Transverse colon (tissue), 4 donors: Measurements from ENCODE around the gene TXN2. TPM values are rescaled to one million over a fixed set of nuclear protein-coding genes. Genes with fewer than 3 reads are reported as not detected.

ENCODE experiments used
- DNase-seq: peaks from one replicate; pipeline ENCODE4 v3.0.0-alpha.2; 2019
- H3K27ac ChIP-seq, 4 donors: fragments of 200-600 bp; sonication (generic); 2 replicates each; pipeline ENCODE4 v1.5.1; 2016 to 2018; ENCODE audit warnings: inconsistent platforms in 4 of 4
- H3K27me3 ChIP-seq: fragments of 200-600 bp; sonication (generic); 2 replicates; pipeline ENCODE4 v1.5.1; 2017; ENCODE audit warnings: inconsistent platforms
- H3K36me3 ChIP-seq, 4 donors: fragments of 200-600 bp; sonication (generic); 2 replicates each; pipeline ENCODE4 v1.5.1; 2017 to 2019; ENCODE audit warnings: inconsistent platforms in 4 of 4
- H3K4me1 ChIP-seq, 4 donors: fragments of 200-600 bp; sonication (generic); 2 replicates each; pipeline ENCODE4 v1.5.1; 2017 to 2020; ENCODE audit warnings: inconsistent platforms in 4 of 4
- H3K4me3 ChIP-seq, 4 donors: fragments of 200-600 bp; sonication (generic); 1 replicate in 1 of 4; 2 replicates in 3 of 4; pipeline versions ENCODE4 v1.5.1 to v1.6.1; 2017 to 2019; ENCODE audit warnings: inconsistent platforms in 4 of 4
- H3K9me3 ChIP-seq, 2 donors: fragments of 200-600 bp; sonication (generic); 2 replicates each; pipeline ENCODE4 v1.5.1; 2017 to 2019; ENCODE audit warnings: inconsistent platforms in 2 of 2
- EP300 ChIP-seq: sonication (generic); formaldehyde crosslinking; IDR thresholded peaks from one replicate; pipeline ENCODE4 v1.6.1; 2017; ENCODE audit warnings: antibody characterized with exemption, low read depth
- POLR2A ChIP-seq: fragments of 450-650 bp; IDR thresholded peaks from one replicate; pipeline ENCODE4 v1.6.1; 2016; ENCODE audit warnings: antibody characterized with exemption, mild to moderate bottlenecking, moderate library complexity
- POLR2AphosphoS5 ChIP-seq, 3 donors: sonication (generic); formaldehyde crosslinking; IDR thresholded peaks; one replicate each; pipeline ENCODE4 v1.6.1; 2016; ENCODE audit warnings: antibody characterized with exemption in 3 of 3
- WGBS, 2 donors: methylation state at CpG; one replicate each; pipeline ENCODE4 v1.1.5; 2018; ENCODE audit warnings: low coverage in 1 of 2; 5-methylcytosine and 5-hydroxymethylcytosine counted together
- in situ Hi-C, 4 donors: fragments of 200-750 bp; cut with MboI; loops; one replicate each; pipeline versions ENCODE4 v1.15.0 to v1.15.1; 2017; ENCODE audit warnings: low sequenced_read_pairs in 3 of 4, low pct_ligation_motif_present in 1 of 4, low pct_unique_long_range_greater_than_20kb in 1 of 4
- intact Hi-C: fragments of 100-400 bp; cut with DNase I; formaldehyde crosslinking; loops from one replicate; pipeline ENCODE4 v1.15.1; 2023; ENCODE audit warnings: low total_unique reads
- total RNA-seq, 4 donors: library from RNA; depleted of rRNA; stranded (reverse); fragments of >200 nt; gene quantifications; one replicate each; pipeline ENCODE4 v1.1.0, GENCODE V29; 2016
- TF ChIP-seq, protein P1 (sequence below), 5 experiments: fragments of 200-600 bp in 3 of 5; fragments of 450-650 bp in 2 of 5; sonication (generic) in 3 of 5; IDR thresholded peaks; 1 replicate in 2 of 5; 2 replicates in 3 of 5; pipeline ENCODE4 v1.5.1; 2016 to 2017; ENCODE audit warnings: antibody characterized with exemption in 5 of 5, inconsistent platforms in 3 of 5, mild to moderate bottlenecking in 2 of 5, moderate library complexity in 1 of 5

Gene TXN2
- total RNA-seq, 4 donors from 2014 or later, result 68.5 to 317 (median 93.3) TPM

DNA sequence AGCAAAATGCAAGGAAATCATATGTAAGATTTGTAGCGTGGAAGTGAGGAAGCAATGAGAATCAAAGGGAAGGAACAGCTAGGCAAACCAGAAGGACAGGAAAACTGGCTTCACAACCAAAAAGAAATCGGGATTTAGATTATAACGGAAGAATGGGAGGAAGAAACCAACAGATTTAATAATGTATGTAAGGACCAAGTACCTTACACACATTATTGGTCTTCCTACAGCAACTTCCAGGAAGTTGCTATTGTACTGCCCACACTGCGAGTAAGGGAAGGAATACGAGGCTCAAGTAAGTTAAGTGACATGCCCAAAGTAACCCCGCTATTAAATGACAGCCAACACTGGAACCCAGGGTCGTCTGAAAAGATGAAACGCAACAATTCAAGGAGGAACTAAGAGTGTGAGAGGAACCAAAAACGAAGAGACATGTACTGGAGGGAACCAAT is 473 bp downstream of the TXN2 start:
- Histone ChIP-seq H3K4me1 (peaks cover 6 to 15% (median 10%) of the 10 kb centered on the region in 4 donors), H3K27me3 (no peaks in the 10 kb centered on the region), H3K4me3 (peak overlapping the region; percentile 60 to 80 (median 70)), H3K36me3 (peaks cover 0 to 17% (median 4%) of the 10 kb centered on the region in 4 donors), H3K9me3 (no peaks in the 10 kb centered on the region), H3K27ac (peak overlapping the region; percentile 99 to 100 (median 100))
- intact Hi-C loops (no loop called here), in situ Hi-C loops (loop anchor here in 2 of 4 donors (25.0 kb wide), 1 partner anchor 294 kb away; no protein-coding TSS in a partner anchor)
- DNase-seq, result no peak
- WGBS, 2 donors, result 0 to 9% methylated on average over 8 to 9 of the region's 9 CpGs
- TF ChIP-seq POLR2AphosphoS5 (IDR thresholded peaks at IDR 0.05), result no peak
- no peak for TF ChIP-seq POLR2A
- TF ChIP-seq, protein P1, sequence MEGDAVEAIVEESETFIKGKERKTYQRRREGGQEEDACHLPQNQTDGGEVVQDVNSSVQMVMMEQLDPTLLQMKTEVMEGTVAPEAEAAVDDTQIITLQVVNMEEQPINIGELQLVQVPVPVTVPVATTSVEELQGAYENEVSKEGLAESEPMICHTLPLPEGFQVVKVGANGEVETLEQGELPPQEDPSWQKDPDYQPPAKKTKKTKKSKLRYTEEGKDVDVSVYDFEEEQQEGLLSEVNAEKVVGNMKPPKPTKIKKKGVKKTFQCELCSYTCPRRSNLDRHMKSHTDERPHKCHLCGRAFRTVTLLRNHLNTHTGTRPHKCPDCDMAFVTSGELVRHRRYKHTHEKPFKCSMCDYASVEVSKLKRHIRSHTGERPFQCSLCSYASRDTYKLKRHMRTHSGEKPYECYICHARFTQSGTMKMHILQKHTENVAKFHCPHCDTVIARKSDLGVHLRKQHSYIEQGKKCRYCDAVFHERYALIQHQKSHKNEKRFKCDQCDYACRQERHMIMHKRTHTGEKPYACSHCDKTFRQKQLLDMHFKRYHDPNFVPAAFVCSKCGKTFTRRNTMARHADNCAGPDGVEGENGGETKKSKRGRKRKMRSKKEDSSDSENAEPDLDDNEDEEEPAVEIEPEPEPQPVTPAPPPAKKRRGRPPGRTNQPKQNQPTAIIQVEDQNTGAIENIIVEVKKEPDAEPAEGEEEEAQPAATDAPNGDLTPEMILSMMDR (IDR thresholded peaks at IDR 0.05), result no peak
- no peak for TF ChIP-seq EP300

DNA sequence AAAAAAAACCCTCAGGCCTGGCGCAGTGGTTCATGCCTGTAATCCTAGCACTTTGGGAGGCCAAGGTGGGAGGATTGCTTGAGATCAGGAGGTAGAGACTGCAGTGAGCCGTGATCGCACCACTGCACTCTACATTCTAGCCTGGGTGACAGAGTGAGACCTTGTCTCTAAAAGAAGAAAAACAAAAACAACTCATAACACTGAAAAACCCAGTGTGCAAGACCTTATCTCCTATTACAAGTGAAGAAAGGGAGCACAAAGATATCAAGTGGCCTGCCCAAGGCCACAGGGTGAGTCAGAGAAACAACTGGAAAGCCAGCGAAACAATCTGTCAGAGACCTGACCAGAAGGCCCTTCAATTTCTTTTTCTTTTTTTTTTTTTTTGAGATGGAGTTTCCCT is 2.5 kb downstream of the TXN2 start:
- Histone ChIP-seq H3K4me3 (no peak overlapping the region), H3K27ac (no peak overlapping the region), H3K27me3 (no peaks in the 10 kb centered on the region), H3K4me1 (peaks cover 7 to 15% (median 12%) of the 10 kb centered on the region in 4 donors), H3K9me3 (no peaks in the 10 kb centered on the region), H3K36me3 (peaks cover 0 to 30% (median 8%) of the 10 kb centered on the region in 4 donors)
- in situ Hi-C loops (loop anchor here in 3 of 4 donors (5.0 to 25.0 kb wide), 3 partner anchors 172 to 292 kb away; no protein-coding TSS in a partner anchor), intact Hi-C loops (no loop called here)
- TF ChIP-seq EP300 (no peak), POLR2AphosphoS5 (IDR thresholded peaks at IDR 0.05) (no peak), POLR2A (no peak)
- TF ChIP-seq, protein P1 (IDR thresholded peaks at IDR 0.05), result no peak
- 96% methylated on average over 3 to 4 of the region's 4 CpGs for WGBS, 2 donors
- no peak for DNase-seq

DNA sequence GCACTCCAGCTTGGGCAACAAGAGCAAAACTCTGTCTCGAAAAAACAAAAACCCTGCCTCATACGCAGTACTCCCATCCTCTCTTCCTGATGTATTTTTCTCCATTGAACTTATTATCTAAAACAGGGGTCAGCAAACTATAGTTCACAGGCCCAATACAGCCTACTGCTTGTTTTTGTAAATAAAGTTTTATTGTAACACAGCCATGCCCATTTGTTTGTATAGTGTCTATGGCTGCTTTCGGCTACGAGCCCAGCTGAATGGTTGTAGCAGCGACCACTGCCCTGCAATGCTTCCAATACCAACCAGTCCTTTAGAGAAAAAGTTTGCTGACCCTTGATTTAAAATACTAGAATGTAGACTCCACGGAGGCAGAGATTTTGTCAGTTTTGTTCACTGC is 6.1 kb downstream of the TXN2 start:
- TF ChIP-seq POLR2A (no peak), POLR2AphosphoS5 (IDR thresholded peaks at IDR 0.05) (no peak), EP300 (no peak)
- TF ChIP-seq, protein P1 (IDR thresholded peaks at IDR 0.05), result no peak
- in situ Hi-C loops (loop anchor here in 3 of 4 donors (5.0 to 25.0 kb wide), 3 partner anchors 168 to 288 kb away; no protein-coding TSS in a partner anchor), intact Hi-C loops (no loop called here)
- Histone ChIP-seq H3K27ac (peak overlapping the region in 3 of 4 donors; percentile 30 to 98 (median 36)), H3K36me3 (peaks cover 0 to 34% (median 8%) of the 10 kb centered on the region in 4 donors), H3K9me3 (no peaks in the 10 kb centered on the region), H3K27me3 (no peaks in the 10 kb centered on the region), H3K4me3 (no peak overlapping the region), H3K4me1 (peaks cover under 1 to 11% (median 4%) of the 10 kb centered on the region in 4 donors)
- DNase-seq, result no peak
- 91 to 96% methylated on average over 6 of the region's 6 CpGs for WGBS, 2 donors

DNA sequence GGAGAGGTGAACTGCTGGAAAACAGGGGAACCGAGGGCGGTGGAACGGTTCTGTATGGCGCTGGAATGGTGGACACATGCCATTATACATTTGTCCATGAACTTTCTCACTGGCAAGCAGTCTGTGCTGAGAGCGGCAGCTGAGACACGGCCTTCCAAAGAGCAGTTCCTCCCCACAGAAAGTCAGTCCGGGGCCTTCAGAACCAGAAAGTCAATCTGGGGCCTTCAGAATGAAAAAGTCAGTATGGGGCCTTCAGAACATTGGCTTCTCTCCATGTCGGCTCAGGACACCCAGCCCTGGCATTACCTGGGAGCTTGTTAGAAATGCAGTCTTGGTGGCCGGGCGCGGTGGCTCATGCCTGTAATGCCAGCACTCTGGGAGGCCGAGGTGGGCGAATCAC is 8.8 kb downstream of the TXN2 start:
- WGBS, 2 donors, result 78% methylated on average over 13 of the region's 13 CpGs; no CpG with 5 or more reads in 1 of the 2 donors
- intact Hi-C loops (loop anchor here (5.0 kb wide), 1 partner anchor 170 kb away; no protein-coding TSS in a partner anchor), in situ Hi-C loops (loop anchor here in 2 of 4 donors (10.0 kb wide), 1 partner anchor 168 kb away; no protein-coding TSS in a partner anchor)
- peak overlapping the region; percentile 98 for H3K27ac ChIP-seq
- H3K27me3 ChIP-seq, result no peaks in the 10 kb centered on the region
- no peaks in the 10 kb centered on the region for H3K9me3 ChIP-seq
- H3K36me3 ChIP-seq, result peaks cover 0 to 32% (median 8%) of the 10 kb centered on the region in 4 donors
- no peak for TF ChIP-seq POLR2AphosphoS5 (IDR thresholded peaks at IDR 0.05)
- no peak for TF ChIP-seq EP300
- TF ChIP-seq POLR2A, result no peak
- TF ChIP-seq, protein P1 (IDR thresholded peaks at IDR 0.05), result no peak
- H3K4me1 ChIP-seq, result peaks cover 12 to 34% (median 15%) of the 10 kb centered on the region in 4 donors
- no peak overlapping the region for H3K4me3 ChIP-seq
- no peak for DNase-seq
